IMR-90 (cell line): ENCODE data around the gene BEST1. TPM values are rescaled to one million over a fixed set of nuclear protein-coding genes. Genes with fewer than 3 reads are reported as not detected.

Experiments used
- ATAC-seq: fragments of 200-7000 bp; cut with Tn5 transposase; 2 replicates; pipeline ENCODE4 v1.9.1; 2020; ENCODE audit warnings: low read depth, mild to moderate bottlenecking, moderate library complexity
- BruUV-seq: library from RNA; stranded (reverse); fragments of 400-500 nt; replicated peaks from 2 replicates; lab custom pipeline; 2021; lab: Mats Ljungman, UMichigan
- CTCF ChIA-PET: fragments of 300-600 bp; formaldehyde crosslinking; extraction: SDS; loops from one replicate; lab custom pipeline; 2021; ENCODE audit warnings: antibody characterized with exemption; lab: Yijun Ruan, JAX
- POLR2A ChIA-PET: fragments of 300-600 bp; sonication (Branson Sonifier 250); formaldehyde crosslinking; loops from one replicate; lab custom pipeline; 2022; ENCODE audit warnings: antibody characterized with exemption; ENCODE audit not compliant: unreplicated experiment; lab: Charles Lee
- DNase-seq: peaks from one replicate; pipeline ENCODE4 v3.0.0; 2013
- H2AFZ ChIP-seq: replicated peaks from 2 replicates; pipeline ENCODE3; 2013; ENCODE audit warnings: low read length, mild to moderate bottlenecking; ENCODE audit not compliant: poor library complexity
- H2AK5ac ChIP-seq: 2 replicates; pipeline ENCODE4 v1.6.1; 2013; ENCODE audit warnings: low read depth, low read length, inconsistent platforms
- H2AK9ac ChIP-seq: replicated peaks from 2 replicates; pipeline ENCODE3; 2013; ENCODE audit warnings: mild to moderate bottlenecking, low read depth, low read length, moderate library complexity; ENCODE audit not compliant: poor library complexity
- H2BK120ac ChIP-seq: 2 replicates; pipeline ENCODE4 v1.6.1; 2013; ENCODE audit warnings: low read depth, low read length, inconsistent platforms
- H2BK15ac ChIP-seq: 3 replicates; pipeline ENCODE4 v1.6.1; 2013; ENCODE audit warnings: low read depth, low read length, inconsistent platforms
- H2BK20ac ChIP-seq: 2 replicates; pipeline ENCODE4 v1.6.1; 2013; ENCODE audit warnings: low read depth, mild to moderate bottlenecking, inconsistent platforms, low read length, moderate library complexity
- H2BK5ac ChIP-seq: 2 replicates; pipeline ENCODE4 v1.6.1; 2013; ENCODE audit warnings: mild to moderate bottlenecking, low read depth, low read length, inconsistent platforms; ENCODE audit not compliant: poor library complexity, severe bottlenecking
- H3K14ac ChIP-seq: replicated peaks from 2 replicates; pipeline ENCODE4 v1.6.1; 2013; ENCODE audit warnings: low read depth, low read length, inconsistent platforms
- H3K18ac ChIP-seq: 2 replicates; pipeline ENCODE4 v1.6.1; 2013; ENCODE audit warnings: low read depth, low read length, control low read depth
- H3K23ac ChIP-seq: 2 replicates; pipeline ENCODE4 v1.6.1; 2013; ENCODE audit warnings: low read depth, low read length, inconsistent platforms
- H3K27ac ChIP-seq: 2 replicates; pipeline ENCODE4 v1.5.1; 2013; ENCODE audit warnings: mild to moderate bottlenecking, control low read depth, low read length; ENCODE audit not compliant: insufficient read depth
- H3K27me3 ChIP-seq: 2 replicates; pipeline ENCODE4 v1.6.1; 2013; ENCODE audit warnings: low read length; ENCODE audit not compliant: control insufficient read depth, insufficient read depth
- H3K36me3 ChIP-seq: 2 replicates; pipeline ENCODE4 v1.6.1; 2013; ENCODE audit warnings: low read length, mixed read lengths; ENCODE audit not compliant: control insufficient read depth, insufficient read depth
- H3K4ac ChIP-seq: 2 replicates; pipeline ENCODE4 v1.6.1; 2013; ENCODE audit warnings: low read depth, low read length, inconsistent platforms
- H3K4me1 ChIP-seq: 2 replicates; pipeline ENCODE4 v1.6.1; 2013; ENCODE audit warnings: low read length, mixed read lengths; ENCODE audit not compliant: control insufficient read depth, insufficient read depth
- H3K4me2 ChIP-seq: 2 replicates; pipeline ENCODE4 v1.6.1; 2013; ENCODE audit warnings: low read depth, mild to moderate bottlenecking, control low read depth, low read length, moderate library complexity
- H3K4me3 ChIP-seq: 2 replicates; pipeline ENCODE4 v1.5.1; 2013; ENCODE audit warnings: low read depth, mild to moderate bottlenecking, control low read depth, low read length, moderate library complexity; ENCODE audit not compliant: insufficient read depth
- H3K56ac ChIP-seq: 2 replicates; pipeline ENCODE4 v1.6.1; 2013; ENCODE audit warnings: low read length, inconsistent platforms; ENCODE audit not compliant: insufficient read depth; ENCODE audit errors: extremely low read depth
- H3K79me1 ChIP-seq, 2 experiments: 2 replicates each; pipeline ENCODE4 v1.6.1; 2013; ENCODE audit warnings: low read length in 2 of 2, inconsistent platforms in 1 of 2, low read depth in 1 of 2
- H3K9ac ChIP-seq: 2 replicates; pipeline ENCODE4 v1.6.1; 2013; ENCODE audit warnings: low read depth, low read length, control low read depth
- H3K9me1 ChIP-seq: 2 replicates; pipeline ENCODE4 v1.6.1; 2013; ENCODE audit warnings: low read length, inconsistent platforms; ENCODE audit not compliant: insufficient read depth
- H3K9me3 ChIP-seq: 2 replicates; pipeline ENCODE4 v1.6.1; 2013; ENCODE audit warnings: low read length; ENCODE audit not compliant: control insufficient read depth, insufficient read depth
- H4K20me1 ChIP-seq: 2 replicates; pipeline ENCODE4 v1.6.1; 2013; ENCODE audit warnings: low read length, inconsistent platforms; ENCODE audit not compliant: insufficient read depth
- H4K5ac ChIP-seq: 2 replicates; pipeline ENCODE4 v1.6.1; 2013; ENCODE audit warnings: mild to moderate bottlenecking, low read depth, low read length, control low read depth
- H4K8ac ChIP-seq, 2 experiments: 2 replicates each; pipeline ENCODE4 v1.6.1; 2013; ENCODE audit warnings: low read depth in 2 of 2, low read length in 2 of 2, control low read depth in 1 of 2, inconsistent platforms in 1 of 2
- H4K91ac ChIP-seq: 2 replicates; pipeline ENCODE4 v1.6.1; 2013; ENCODE audit warnings: low read depth, low read length, inconsistent platforms; ENCODE audit not compliant: insufficient read depth
- CEBPB ChIP-seq: IDR thresholded peaks from 2 replicates; pipeline ENCODE4 v1.6.1; 2012; ENCODE audit warnings: low read depth, low read length, improper control_type of control experiment
- FOS ChIP-seq: fragments of 150-350 bp; IDR thresholded peaks from 2 replicates; pipeline ENCODE4 v1.6.1; 2016; ENCODE audit warnings: low read depth, low read length
- MAZ ChIP-seq: IDR thresholded peaks from 2 replicates; pipeline ENCODE4 v1.6.1; 2012; ENCODE audit warnings: low read depth, mild to moderate bottlenecking, low read length, improper control_type of control experiment, moderate library complexity, borderline replicate concordance
- MXI1 ChIP-seq: IDR thresholded peaks from 2 replicates; pipeline ENCODE4 v1.6.1; 2012; ENCODE audit warnings: low read depth, mild to moderate bottlenecking, low read length, moderate library complexity, borderline replicate concordance
- RAD21 ChIP-seq: IDR thresholded peaks from 2 replicates; pipeline ENCODE4 v1.6.1; 2012; ENCODE audit warnings: low read length, improper control_type of control experiment
- SMC3 ChIP-seq: fragments of 150-350 bp; IDR thresholded peaks from 2 replicates; pipeline ENCODE4 v1.6.1; 2016; ENCODE audit warnings: low read depth, mild to moderate bottlenecking, antibody characterized with exemption, low read length, moderate library complexity
- WGBS, 2 experiments: methylation state at CpG; one replicate each; pipeline versions ENCODE4 v1.1.5 to v1.1.7; 2013; ENCODE audit warnings: missing lambda C conversion rate in 2 of 2; ENCODE audit not compliant: insufficient read length in 1 of 2; ENCODE audit errors: extremely low coverage in 2 of 2; 5-methylcytosine and 5-hydroxymethylcytosine counted together
- dilution Hi-C: fragments of 300-500 bp; cut with HindIII; formaldehyde crosslinking; loops from one replicate; pipeline ENCODE4 v1.14.3; 2018; ENCODE audit warnings: low sequenced_read_pairs; ENCODE audit not compliant: unreplicated experiment
- in situ Hi-C: fragments of 300-500 bp; cut with MboI; formaldehyde crosslinking; loops from 3 replicates; pipeline ENCODE4 v1.14.3; 2019; ENCODE audit warnings: low sequenced_read_pairs, inconsistent platforms, mixed read lengths
- intact Hi-C: fragments of 100-400 bp; cut with micrococcal nuclease; formaldehyde crosslinking; loops from 2 replicates; pipeline ENCODE4 v1.10.0; 2022
- polyA plus RNA-seq, 3 experiments: library from polyadenylated mRNA; depleted of rRNA; stranded (reverse); fragments of >200 nt; gene quantifications; 2 replicates each; pipeline ENCODE4 v1.2.3, GENCODE V29; 2012; ENCODE audit warnings: low replicate concordance in 1 of 3
- total RNA-seq: library from RNA; depleted of rRNA; stranded (reverse); fragments of >200 nt; gene quantifications from 2 replicates; pipeline ENCODE4 v1.2.3, GENCODE V29; 2012
- TF ChIP-seq, protein P1 (sequence below): fragments of 150-350 bp; IDR thresholded peaks from 2 replicates; pipeline ENCODE4 v1.6.1; 2017; ENCODE audit warnings: mild to moderate bottlenecking, antibody characterized with exemption, low read length, low read depth
- TF ChIP-seq, protein P2 (sequence below): conservative IDR thresholded peaks from 2 replicates; pipeline ENCODE4 v1.5.1; 2012; ENCODE audit warnings: mild to moderate bottlenecking, low read depth, low read length, improper control_type of control experiment

The BEST1 gene
- total and polyA plus RNA-seq, 2 of the 4 experiments (the other 2 are of a cell fraction): 0.90 to 1.4 TPM

DNA sequence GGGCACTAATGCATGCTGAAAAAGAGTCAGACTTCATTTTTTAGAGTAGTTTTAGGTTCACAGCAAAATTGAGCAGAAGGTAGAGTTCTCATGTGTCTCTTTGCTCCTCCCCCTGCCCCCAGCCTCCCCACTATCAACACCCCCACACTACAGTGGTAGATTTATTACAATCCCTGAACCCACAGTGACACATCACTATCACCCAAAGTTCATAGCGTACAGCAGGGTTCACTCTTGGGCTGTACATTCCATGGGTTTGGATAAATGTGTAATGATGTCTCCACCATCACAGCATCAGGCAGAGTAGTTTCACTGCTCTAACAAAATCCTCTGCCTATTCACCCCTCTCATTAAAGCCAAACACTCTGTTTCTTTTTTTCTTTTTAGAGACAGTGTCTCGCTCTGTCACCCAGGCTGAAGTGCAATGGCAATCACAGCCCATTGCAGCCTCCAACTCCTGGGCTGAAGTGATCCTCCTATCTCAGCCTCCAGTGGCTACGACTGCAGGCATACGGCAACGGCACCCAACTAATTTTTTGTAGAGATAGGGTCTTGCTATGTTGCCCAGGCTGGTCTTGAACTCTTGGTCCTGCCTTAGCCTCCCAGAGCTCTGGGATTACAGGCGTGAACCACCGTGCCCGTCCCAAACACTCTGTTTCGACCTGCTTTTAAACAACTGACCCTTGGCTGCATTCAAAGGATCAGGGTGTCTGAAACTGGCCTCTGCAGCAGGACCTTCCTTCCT is 4.1 kb downstream of the BEST1 start (continued):
- no peak for TF ChIP-seq MXI1

DNA sequence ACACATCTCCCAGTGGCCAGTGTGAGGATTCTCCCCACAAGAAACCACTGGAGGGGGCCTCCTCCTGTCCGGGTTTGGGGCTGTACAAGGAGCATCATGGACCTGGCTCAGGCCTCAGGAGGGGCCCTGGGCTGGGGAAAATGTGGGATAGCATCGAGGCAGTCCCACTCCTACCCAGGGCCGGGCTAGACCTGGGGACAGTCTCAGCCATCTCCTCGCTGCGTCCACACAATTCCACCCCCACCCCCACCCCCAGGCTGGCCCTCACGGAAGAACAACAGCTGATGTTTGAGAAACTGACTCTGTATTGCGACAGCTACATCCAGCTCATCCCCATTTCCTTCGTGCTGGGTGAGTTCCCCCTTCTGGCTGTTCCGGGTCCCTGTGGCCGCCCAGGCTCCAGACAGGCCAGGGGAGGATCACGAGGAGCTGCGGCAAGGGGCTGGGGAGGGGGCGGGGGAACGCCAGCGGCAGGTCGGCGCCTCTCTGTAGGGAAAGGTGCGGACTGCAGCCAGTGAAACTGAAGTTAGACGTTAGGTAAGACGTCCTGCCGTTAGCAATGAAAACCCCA is 4.8 kb downstream of the BEST1 start:
- peak overlapping the region; percentile 83 for H2AK9ac ChIP-seq
- in situ Hi-C loops (loop anchor here (5.0 to 10.0 kb wide), 2 partner anchors 120 to 158 kb away; no protein-coding TSS in a partner anchor), dilution Hi-C loops (no loop called here), intact Hi-C loops (no loop called here)
- peak overlapping the region; percentile 94 for H2BK120ac ChIP-seq
- TF ChIP-seq, protein P1, sequence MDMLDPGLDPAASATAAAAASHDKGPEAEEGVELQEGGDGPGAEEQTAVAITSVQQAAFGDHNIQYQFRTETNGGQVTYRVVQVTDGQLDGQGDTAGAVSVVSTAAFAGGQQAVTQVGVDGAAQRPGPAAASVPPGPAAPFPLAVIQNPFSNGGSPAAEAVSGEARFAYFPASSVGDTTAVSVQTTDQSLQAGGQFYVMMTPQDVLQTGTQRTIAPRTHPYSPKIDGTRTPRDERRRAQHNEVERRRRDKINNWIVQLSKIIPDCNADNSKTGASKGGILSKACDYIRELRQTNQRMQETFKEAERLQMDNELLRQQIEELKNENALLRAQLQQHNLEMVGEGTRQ: peak; percentile 52; the same call in 1 of the 2 replicates
- TF ChIP-seq SMC3 (no peak), RAD21 (peak; percentile 44), FOS (no peak), CEBPB (peak; percentile 96), MAZ (peak; percentile 61; the same call in 1 of the 2 replicates)
- TF ChIP-seq, protein P2, sequence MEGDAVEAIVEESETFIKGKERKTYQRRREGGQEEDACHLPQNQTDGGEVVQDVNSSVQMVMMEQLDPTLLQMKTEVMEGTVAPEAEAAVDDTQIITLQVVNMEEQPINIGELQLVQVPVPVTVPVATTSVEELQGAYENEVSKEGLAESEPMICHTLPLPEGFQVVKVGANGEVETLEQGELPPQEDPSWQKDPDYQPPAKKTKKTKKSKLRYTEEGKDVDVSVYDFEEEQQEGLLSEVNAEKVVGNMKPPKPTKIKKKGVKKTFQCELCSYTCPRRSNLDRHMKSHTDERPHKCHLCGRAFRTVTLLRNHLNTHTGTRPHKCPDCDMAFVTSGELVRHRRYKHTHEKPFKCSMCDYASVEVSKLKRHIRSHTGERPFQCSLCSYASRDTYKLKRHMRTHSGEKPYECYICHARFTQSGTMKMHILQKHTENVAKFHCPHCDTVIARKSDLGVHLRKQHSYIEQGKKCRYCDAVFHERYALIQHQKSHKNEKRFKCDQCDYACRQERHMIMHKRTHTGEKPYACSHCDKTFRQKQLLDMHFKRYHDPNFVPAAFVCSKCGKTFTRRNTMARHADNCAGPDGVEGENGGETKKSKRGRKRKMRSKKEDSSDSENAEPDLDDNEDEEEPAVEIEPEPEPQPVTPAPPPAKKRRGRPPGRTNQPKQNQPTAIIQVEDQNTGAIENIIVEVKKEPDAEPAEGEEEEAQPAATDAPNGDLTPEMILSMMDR: peak; percentile 37
- H3K4me3 ChIP-seq: peak overlapping the region; percentile 10
- peak overlapping the region; percentile 57 for H3K4me2 ChIP-seq
- H3K9me3 ChIP-seq: no peaks in the 10 kb centered on the region
- peak overlapping the region; percentile 92 for H3K27ac ChIP-seq
- peak overlapping the region; percentile 84; the same call in 2 of the 3 replicates for H2BK15ac ChIP-seq
- H2BK5ac ChIP-seq: peak overlapping the region; percentile 67
- H3K36me3 ChIP-seq: peaks cover 21% of the 10 kb centered on the region; the same call in 1 of the 2 replicates
- H2AFZ ChIP-seq: peak overlapping the region; percentile 91
- peak overlapping the region; percentile 83 for H3K9ac ChIP-seq
- H3K23ac ChIP-seq: peak overlapping the region; percentile 57
- H3K9me1 ChIP-seq: peaks cover 18% of the 10 kb centered on the region
- peak overlapping the region; percentile 90 for H3K18ac ChIP-seq
- H3K56ac ChIP-seq: peak overlapping the region; percentile 33; the same call in 1 of the 2 replicates
- CTCF ChIA-PET: interaction anchor here (0.7 to 2.6 kb wide), 5 partner anchors 11 to 153 kb away, joined by 3 to 11 read pairs (median 4); partner anchors contain the start of gene FTH1
- H3K14ac ChIP-seq: peak overlapping the region; percentile 86
- peaks cover 11% of the 10 kb centered on the region for H3K4me1 ChIP-seq
- WGBS, 2 experiments: 4% methylated on average over 4 of the region's 21 CpGs; no CpG with 5 or more reads in 1 of the 2 experiments
- H3K27me3 ChIP-seq: no peaks in the 10 kb centered on the region
- POLR2A ChIA-PET: interaction anchor here (0.5 to 1.0 kb wide), 7 partner anchors 9 to 170 kb away, joined by 3 to 13 read pairs (median 4); partner anchors contain the start of gene FTH1
- H2BK20ac ChIP-seq: peak overlapping the region; percentile 81
- peak overlapping the region; percentile 85 for H4K91ac ChIP-seq
- H3K4ac ChIP-seq: peak overlapping the region; percentile 96
- DNase-seq (peak; percentile 87), ATAC-seq (peak; percentile 86)
- H4K5ac ChIP-seq: peak overlapping the region; percentile 93
- H4K8ac ChIP-seq: peak overlapping the region; percentile 90 to 97
- peak overlapping the region; percentile 91 for H2AK5ac ChIP-seq
- no peaks in the 10 kb centered on the region for H4K20me1 ChIP-seq
- H3K79me1 ChIP-seq: peaks cover 0 to 24% of the 10 kb centered on the region in 2 experiments; a peak in 3 of 4 replicates
- BruUV-seq: no TSS peak
